ENCODE results near the gene HPS1. TPM values are rescaled to one million over a fixed set of nuclear protein-coding genes. Genes with fewer than 3 reads are reported as not detected.

The HPS1 gene
- total and polyA plus RNA-seq, 2 of the 8 experiments (the other 6 are each of a cell fraction or from before 2014, with no cell fraction given), result 38.7 to 61.7 TPM

GRCh38 chr10:98405422-98405821 is 41.3 kb downstream of the HPS1 start (continued):
- TF ChIP-seq CHD7 (IDR thresholded peaks at IDR 0.05; ENCODE audit: insufficient replicate concordance, low read length), result no peak

All from H1 (cell line).